ENCODE data around the gene BABAM2.

DNA sequence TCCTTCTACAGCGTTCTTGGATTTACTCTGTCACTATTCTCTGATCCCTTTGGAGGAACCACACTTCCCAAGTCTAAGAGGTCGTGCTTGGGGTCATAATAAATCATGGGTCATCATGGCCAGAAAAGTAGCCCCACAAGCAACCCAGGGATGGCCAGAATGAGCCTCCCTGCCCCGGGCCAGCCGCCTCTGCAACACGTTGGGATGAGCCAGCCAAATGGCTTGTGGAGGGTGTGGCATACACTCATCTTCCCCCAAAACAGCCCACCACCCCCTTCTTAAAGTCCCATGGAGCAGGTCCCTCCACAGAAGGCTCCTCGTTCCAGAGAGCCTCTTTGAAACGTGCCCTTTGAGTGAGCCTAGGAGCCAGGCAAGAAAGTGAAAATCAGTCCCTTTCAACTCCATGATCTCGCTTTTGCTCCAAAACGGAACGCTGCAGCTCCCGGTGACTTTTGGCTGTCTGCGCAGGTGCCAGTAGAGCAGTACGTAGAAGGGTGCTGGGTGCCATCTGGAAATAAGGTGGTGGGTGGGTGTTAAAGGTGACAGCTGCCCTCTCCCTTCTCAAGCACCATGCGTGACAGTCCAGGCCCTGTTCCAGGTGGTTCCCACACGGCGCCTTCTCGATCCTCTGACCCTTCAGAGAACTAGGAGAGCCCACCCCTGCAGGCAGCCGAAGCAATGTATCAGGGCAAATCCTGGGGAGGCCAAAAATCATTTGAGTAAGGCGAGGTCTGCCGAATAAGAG lies 453.6 kb downstream of the BABAM2 start:
- TF ChIP-seq FOS (IDR thresholded peaks at IDR 0.05; ENCODE audit: low read depth, low read length) (no peak), MAZ (IDR thresholded peaks at IDR 0.05; ENCODE audit: borderline replicate concordance, low read depth, low read length) (no peak), USF2 (IDR thresholded peaks at IDR 0.05; ENCODE audit: low read depth, low read length) (no peak), POLR2A (IDR thresholded peaks at IDR 0.05; ENCODE audit: low read depth, low read length) (no peak), RAD21 (IDR thresholded peaks at IDR 0.05; ENCODE audit: low read length) (no peak), RFX5 (IDR thresholded peaks at IDR 0.05; ENCODE audit: low read depth, low read length) (no peak), CEBPB (IDR thresholded peaks at IDR 0.05; ENCODE audit: low read depth, low read length) (no peak), BHLHE40 (IDR thresholded peaks at IDR 0.05; ENCODE audit: low read depth, low read length) (no peak), RCOR1 (IDR thresholded peaks at IDR 0.05; ENCODE audit: insufficient replicate concordance, low read length) (no peak), SMC3 (IDR thresholded peaks at IDR 0.05; ENCODE audit: low read depth, low read length) (no peak), MXI1 (IDR thresholded peaks at IDR 0.05; ENCODE audit: borderline replicate concordance, low read depth, low read length) (no peak), ELK1 (IDR thresholded peaks at IDR 0.05; ENCODE audit: borderline replicate concordance, low read depth, low read length) (no peak)
- TF ChIP-seq, protein P1, sequence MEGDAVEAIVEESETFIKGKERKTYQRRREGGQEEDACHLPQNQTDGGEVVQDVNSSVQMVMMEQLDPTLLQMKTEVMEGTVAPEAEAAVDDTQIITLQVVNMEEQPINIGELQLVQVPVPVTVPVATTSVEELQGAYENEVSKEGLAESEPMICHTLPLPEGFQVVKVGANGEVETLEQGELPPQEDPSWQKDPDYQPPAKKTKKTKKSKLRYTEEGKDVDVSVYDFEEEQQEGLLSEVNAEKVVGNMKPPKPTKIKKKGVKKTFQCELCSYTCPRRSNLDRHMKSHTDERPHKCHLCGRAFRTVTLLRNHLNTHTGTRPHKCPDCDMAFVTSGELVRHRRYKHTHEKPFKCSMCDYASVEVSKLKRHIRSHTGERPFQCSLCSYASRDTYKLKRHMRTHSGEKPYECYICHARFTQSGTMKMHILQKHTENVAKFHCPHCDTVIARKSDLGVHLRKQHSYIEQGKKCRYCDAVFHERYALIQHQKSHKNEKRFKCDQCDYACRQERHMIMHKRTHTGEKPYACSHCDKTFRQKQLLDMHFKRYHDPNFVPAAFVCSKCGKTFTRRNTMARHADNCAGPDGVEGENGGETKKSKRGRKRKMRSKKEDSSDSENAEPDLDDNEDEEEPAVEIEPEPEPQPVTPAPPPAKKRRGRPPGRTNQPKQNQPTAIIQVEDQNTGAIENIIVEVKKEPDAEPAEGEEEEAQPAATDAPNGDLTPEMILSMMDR (conservative IDR thresholded peaks at IDR 0.05; ENCODE audit: low read depth, low read length): no peak
